ENCODE data around the gene DENND6B. TPM values are rescaled to one million over a fixed set of nuclear protein-coding genes. Genes with fewer than 3 reads are reported as not detected.

DENND6B gene
- total and polyA plus RNA-seq, 3 experiments from 2014 or later, result 0.67 to 4.3 (median 3.9) TPM

- Mint-ChIP-seq H3K27ac (no peak overlapping the region), H3K9me3 (no peaks in the 10 kb centered on the region), H3K36me3 (no peaks in the 10 kb centered on the region), H3K27me3 (peaks cover 0 to 2% of the 10 kb centered on the region in 2 donors), H3K4me1 (peaks cover 12 to 25% (median 13%) of the 10 kb centered on the region in 3 donors), H3K4me3 (no peak overlapping the region)
- no peak overlapping the region for H3K4me3 ChIP-seq (ENCODE audit: low read length)
- H3K36me3 ChIP-seq (ENCODE audit: insufficient read depth, low read length), result no peaks in the 10 kb centered on the region
- peaks cover 17% of the 10 kb centered on the region for H3K4me1 ChIP-seq (ENCODE audit: insufficient read depth, low read length)
- ChIA-PET POLR2A (interaction anchor here (0.6 kb wide), 1 partner anchor 478 kb away, joined by 4 read pairs; no protein-coding TSS in a partner anchor), CTCF (no interaction called here)
- no peaks in the 10 kb centered on the region for H3K27me3 ChIP-seq (ENCODE audit: insufficient read depth, low read length, poor library complexity, severe bottlenecking)
- no peaks in the 10 kb centered on the region for H3K9me3 ChIP-seq (ENCODE audit: low read length)
- no peak overlapping the region for H3K27ac ChIP-seq (ENCODE audit: low read depth, low read length)
- DNase-seq, result no peak
Measured at GRCh38 chr22:50313021-50313420, 13.8 kb downstream of the DENND6B start.

DNA sequence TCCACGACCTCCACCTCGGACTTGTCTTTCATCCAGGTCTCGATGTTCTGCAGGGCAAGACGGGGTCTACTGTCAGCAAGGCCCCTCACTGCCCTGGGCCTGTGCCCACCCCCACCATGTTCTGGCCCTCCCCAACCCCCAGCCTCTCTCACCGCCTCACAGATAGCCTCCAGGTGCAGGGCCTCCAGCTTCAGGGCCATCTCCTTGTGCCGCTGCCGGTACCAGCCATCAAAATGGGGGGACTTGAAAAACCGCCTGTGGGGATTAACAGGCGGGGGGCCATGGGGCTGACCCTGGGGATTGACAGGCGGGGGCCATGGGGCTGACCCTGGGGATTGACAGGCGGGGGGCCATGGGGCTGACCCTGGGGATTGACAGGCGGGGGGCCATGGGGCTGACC, 14.4 kb downstream of the DENND6B start:
- H3K27me3 ChIP-seq (ENCODE audit: insufficient read depth, low read length, poor library complexity, severe bottlenecking), result no peaks in the 10 kb centered on the region
- Mint-ChIP-seq H3K9me3 (no peaks in the 10 kb centered on the region), H3K4me1 (peaks cover 12 to 25% (median 13%) of the 10 kb centered on the region in 3 donors), H3K4me3 (peak overlapping the region in 1 of 7 donors; percentile 36), H3K27ac (no peak overlapping the region), H3K36me3 (no peaks in the 10 kb centered on the region), H3K27me3 (peaks cover 0 to 2% of the 10 kb centered on the region in 2 donors)
- H3K36me3 ChIP-seq (ENCODE audit: insufficient read depth, low read length), result no peaks in the 10 kb centered on the region
- no peaks in the 10 kb centered on the region for H3K9me3 ChIP-seq (ENCODE audit: low read length)
- no peak for DNase-seq
- no peak overlapping the region for H3K27ac ChIP-seq (ENCODE audit: low read depth, low read length)
- H3K4me3 ChIP-seq (ENCODE audit: low read length), result no peak overlapping the region
- peaks cover 17% of the 10 kb centered on the region for H3K4me1 ChIP-seq (ENCODE audit: insufficient read depth, low read length)
- POLR2A ChIA-PET, result no interaction called here
- CTCF ChIA-PET, result no interaction called here

DNA sequence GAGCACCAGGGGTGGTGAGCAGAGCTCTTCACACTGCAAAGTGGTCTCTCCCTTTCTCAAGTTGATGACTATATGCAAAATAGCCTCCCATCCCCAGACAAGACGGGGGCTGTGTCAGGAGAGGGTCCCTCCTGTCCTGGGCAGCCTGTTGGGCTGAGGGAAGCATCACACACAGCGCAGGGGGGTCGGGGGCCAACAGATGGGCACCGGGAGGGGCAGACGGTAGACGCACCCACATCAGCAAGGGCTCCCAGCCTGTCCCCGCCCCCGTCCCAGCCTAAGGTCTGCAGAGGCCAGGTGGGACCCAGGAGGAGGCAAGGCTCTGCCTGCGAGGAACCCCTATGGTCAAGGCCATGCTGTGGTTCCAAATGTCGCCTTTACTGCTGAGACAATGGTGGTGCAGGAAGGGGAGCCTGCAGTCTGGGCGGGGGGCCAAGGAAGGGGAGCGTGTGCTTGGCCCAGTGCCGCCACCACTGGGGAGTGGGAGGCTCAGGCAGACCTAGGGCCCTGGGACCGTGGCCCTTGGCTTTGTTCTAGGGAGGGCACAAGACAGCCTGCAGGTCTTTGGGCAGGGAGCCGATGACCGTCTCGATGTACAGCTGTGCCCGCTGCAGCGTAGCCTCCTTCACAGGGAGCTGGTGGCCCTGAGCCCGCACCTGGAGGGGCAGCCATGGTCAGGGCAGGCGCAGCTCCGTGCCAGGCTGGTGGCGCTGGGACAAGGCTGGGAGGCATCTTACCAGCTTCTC, 15.0 kb downstream of the DENND6B start:
- DNase-seq, result no peak
- Mint-ChIP-seq H3K4me3 (no peak overlapping the region), H3K27ac (no peak overlapping the region), H3K4me1 (peaks cover 12 to 25% (median 13%) of the 10 kb centered on the region in 3 donors), H3K9me3 (no peaks in the 10 kb centered on the region), H3K36me3 (no peaks in the 10 kb centered on the region), H3K27me3 (peaks cover 0 to 2% of the 10 kb centered on the region in 2 donors)
- Histone ChIP-seq H3K4me3 (ENCODE audit: low read length) (no peak overlapping the region), H3K27ac (ENCODE audit: low read depth, low read length) (no peak overlapping the region), H3K27me3 (ENCODE audit: insufficient read depth, low read length, poor library complexity, severe bottlenecking) (no peaks in the 10 kb centered on the region), H3K36me3 (ENCODE audit: insufficient read depth, low read length) (no peaks in the 10 kb centered on the region), H3K9me3 (ENCODE audit: low read length) (no peaks in the 10 kb centered on the region), H3K4me1 (ENCODE audit: insufficient read depth, low read length) (peaks cover 17% of the 10 kb centered on the region)
- ChIA-PET POLR2A (no interaction called here), CTCF (no interaction called here)

DNA sequence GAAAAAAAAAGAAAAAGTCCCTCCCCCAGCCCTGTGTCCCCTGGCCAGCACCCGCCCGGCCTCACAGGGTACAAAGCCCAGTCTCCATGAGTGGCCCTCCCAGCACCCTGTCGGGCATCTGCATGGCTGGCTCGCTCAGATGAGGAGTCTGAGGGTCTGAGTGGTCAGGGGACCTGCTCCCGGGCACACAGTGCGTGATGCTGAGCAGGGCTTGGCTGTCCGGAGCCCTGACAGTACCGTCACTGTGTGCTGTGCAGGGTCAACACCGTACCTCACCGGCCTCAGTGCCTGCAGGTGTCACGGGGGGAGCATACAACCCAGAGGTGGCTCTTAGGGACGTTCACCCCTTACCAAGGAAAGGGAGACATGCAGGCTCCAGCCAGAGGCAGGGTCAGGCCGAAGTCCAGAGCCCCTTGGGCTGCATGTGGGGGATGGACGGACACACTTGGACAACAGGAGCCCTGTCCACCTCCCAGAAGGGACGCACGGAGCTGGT, 15.8 kb downstream of the DENND6B start:
- DNase-seq, result no peak
- H3K27ac Mint-ChIP-seq, result no peak overlapping the region
- no peaks in the 10 kb centered on the region for H3K36me3 Mint-ChIP-seq
- Histone ChIP-seq H3K27me3 (ENCODE audit: insufficient read depth, low read length, poor library complexity, severe bottlenecking) (peaks cover 2% of the 10 kb centered on the region), H3K27ac (ENCODE audit: low read depth, low read length) (no peak overlapping the region), H3K36me3 (ENCODE audit: insufficient read depth, low read length) (no peaks in the 10 kb centered on the region), H3K4me1 (ENCODE audit: insufficient read depth, low read length) (peaks cover 17% of the 10 kb centered on the region), H3K4me3 (ENCODE audit: low read length) (no peak overlapping the region), H3K9me3 (ENCODE audit: low read length) (no peaks in the 10 kb centered on the region)
- peaks cover 12 to 29% (median 13%) of the 10 kb centered on the region in 3 donors for H3K4me1 Mint-ChIP-seq
- ChIA-PET POLR2A (no interaction called here), CTCF (no interaction called here)
- no peaks in the 10 kb centered on the region for H3K9me3 Mint-ChIP-seq
- H3K4me3 Mint-ChIP-seq, result no peak overlapping the region
- peaks cover 4% of the 10 kb centered on the region in 2 donors for H3K27me3 Mint-ChIP-seq

DNA sequence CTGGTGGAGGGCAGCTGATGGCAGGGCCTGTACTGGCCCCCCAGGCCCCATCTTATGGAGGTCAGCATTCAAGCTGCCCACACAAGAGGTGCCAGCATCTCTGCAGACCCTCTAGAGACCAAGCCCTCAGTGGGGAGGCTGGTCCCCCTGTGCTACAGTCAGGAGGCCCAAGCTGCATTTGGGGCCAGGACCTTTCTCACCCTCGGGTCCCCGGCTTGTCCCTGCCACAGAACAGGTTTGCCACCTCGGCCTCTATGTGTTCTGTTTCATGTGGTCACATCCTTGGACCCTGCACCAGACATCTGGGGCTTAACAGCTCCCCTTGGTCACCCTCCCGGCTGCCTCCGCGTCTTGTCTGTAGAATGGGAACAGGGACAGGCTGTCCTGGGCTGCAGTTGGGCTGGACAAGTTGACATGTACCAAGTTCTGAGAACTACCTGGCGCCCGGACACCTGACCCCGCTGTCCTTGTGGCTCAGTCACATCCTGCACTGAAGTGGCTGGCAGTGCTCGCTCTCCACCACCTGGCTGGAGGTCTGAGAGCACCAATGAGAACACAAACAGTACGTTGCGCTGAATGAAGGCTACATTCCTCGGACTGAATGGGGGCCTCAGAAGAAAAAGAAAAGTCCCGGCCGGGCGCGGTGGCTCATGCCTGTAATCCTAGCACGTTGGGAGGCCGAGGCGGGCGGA, 16.6 kb downstream of the DENND6B start:
- peak overlapping the region in 1 of 7 donors; percentile 27 for H3K4me3 Mint-ChIP-seq
- H3K27ac Mint-ChIP-seq, result no peak overlapping the region
- H3K27ac ChIP-seq (ENCODE audit: low read depth, low read length), result no peak overlapping the region
- ChIA-PET CTCF (no interaction called here), POLR2A (no interaction called here)
- peaks cover 4% of the 10 kb centered on the region for H3K27me3 ChIP-seq (ENCODE audit: insufficient read depth, low read length, poor library complexity, severe bottlenecking)
- H3K4me1 ChIP-seq (ENCODE audit: insufficient read depth, low read length), result peaks cover 15% of the 10 kb centered on the region
- no peak for DNase-seq
- no peaks in the 10 kb centered on the region for H3K9me3 Mint-ChIP-seq
- H3K4me1 Mint-ChIP-seq, result peaks cover 8 to 27% (median 10%) of the 10 kb centered on the region in 3 donors
- peaks cover 7% of the 10 kb centered on the region in 2 donors for H3K27me3 Mint-ChIP-seq
- no peaks in the 10 kb centered on the region for H3K36me3 ChIP-seq (ENCODE audit: insufficient read depth, low read length)
- H3K36me3 Mint-ChIP-seq, result no peaks in the 10 kb centered on the region
- no peak overlapping the region for H3K4me3 ChIP-seq (ENCODE audit: low read length)
- H3K9me3 ChIP-seq (ENCODE audit: low read length), result no peaks in the 10 kb centered on the region

DNA sequence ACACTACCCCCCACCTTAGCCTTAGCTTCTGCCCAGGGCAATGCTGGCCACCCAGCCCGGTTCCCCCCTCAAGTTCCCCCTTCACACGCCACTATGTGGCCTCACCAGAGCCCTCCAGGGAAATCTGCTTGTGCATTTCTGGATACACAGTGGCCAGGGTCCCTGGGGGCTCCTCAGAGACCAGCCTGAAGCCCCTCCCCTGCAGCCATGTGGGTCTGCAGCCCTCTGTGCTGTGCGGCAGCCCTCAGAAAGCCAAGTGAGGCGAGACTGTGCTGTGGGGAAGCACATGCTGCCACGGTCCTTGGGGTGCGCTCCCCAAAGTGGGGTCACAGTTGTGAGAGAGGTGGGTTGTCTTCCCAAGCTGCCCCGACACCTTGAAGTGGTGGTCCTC, 17.2 kb downstream of the DENND6B start:
- Mint-ChIP-seq H3K4me1 (peaks cover 6 to 21% (median 8%) of the 10 kb centered on the region in 3 donors), H3K27me3 (peaks cover 7% of the 10 kb centered on the region in 2 donors), H3K36me3 (no peaks in the 10 kb centered on the region), H3K4me3 (no peak overlapping the region), H3K9me3 (no peaks in the 10 kb centered on the region), H3K27ac (peak overlapping the region in 1 of 8 donors; percentile 12)
- no peak overlapping the region for H3K4me3 ChIP-seq (ENCODE audit: low read length)
- POLR2A ChIA-PET, result no interaction called here
- CTCF ChIA-PET, result no interaction called here
- peaks cover 9% of the 10 kb centered on the region for H3K4me1 ChIP-seq (ENCODE audit: insufficient read depth, low read length)
- no peak overlapping the region for H3K27ac ChIP-seq (ENCODE audit: low read depth, low read length)
- H3K9me3 ChIP-seq (ENCODE audit: low read length), result no peaks in the 10 kb centered on the region
- DNase-seq, result no peak
- no peaks in the 10 kb centered on the region for H3K36me3 ChIP-seq (ENCODE audit: insufficient read depth, low read length)
- H3K27me3 ChIP-seq (ENCODE audit: insufficient read depth, low read length, poor library complexity, severe bottlenecking), result peaks cover 4% of the 10 kb centered on the region

- H3K27ac Mint-ChIP-seq, result peak overlapping the region in 1 of 8 donors; percentile 12
- H3K9me3 Mint-ChIP-seq, result no peaks in the 10 kb centered on the region
- H3K36me3 Mint-ChIP-seq, result no peaks in the 10 kb centered on the region
- no peak overlapping the region for H3K4me3 ChIP-seq (ENCODE audit: low read length)
- POLR2A ChIA-PET, result no interaction called here
- CTCF ChIA-PET, result interaction anchor here (0.9 kb wide), 1 partner anchor 33 kb away, joined by 3 read pairs; no protein-coding TSS in a partner anchor
- H3K27me3 ChIP-seq (ENCODE audit: insufficient read depth, low read length, poor library complexity, severe bottlenecking), result peaks cover 4% of the 10 kb centered on the region
- H3K27me3 Mint-ChIP-seq, result peaks cover 9 to 11% of the 10 kb centered on the region in 2 donors
- no peak for DNase-seq
- H3K36me3 ChIP-seq (ENCODE audit: insufficient read depth, low read length), result no peaks in the 10 kb centered on the region
- H3K9me3 ChIP-seq (ENCODE audit: low read length), result no peaks in the 10 kb centered on the region
- no peak overlapping the region for H3K27ac ChIP-seq (ENCODE audit: low read depth, low read length)
- peaks cover 6% of the 10 kb centered on the region for H3K4me1 ChIP-seq (ENCODE audit: insufficient read depth, low read length)
- peaks cover under 1 to 16% (median 4%) of the 10 kb centered on the region in 3 donors for H3K4me1 Mint-ChIP-seq
- H3K4me3 Mint-ChIP-seq, result peak overlapping the region in 5 of 7 donors; percentile 36 to 73 (median 63)
Measured at GRCh38 chr22:50308986-50309600, 17.7 kb downstream of the DENND6B start.

- peaks cover 11 to 12% of the 10 kb centered on the region in 2 donors for H3K27me3 Mint-ChIP-seq
- peaks cover 0 to 10% (median 2%) of the 10 kb centered on the region in 3 donors for H3K4me1 Mint-ChIP-seq
- POLR2A ChIA-PET, result no interaction called here
- Histone ChIP-seq H3K27ac (ENCODE audit: low read depth, low read length) (no peak overlapping the region), H3K9me3 (ENCODE audit: low read length) (no peaks in the 10 kb centered on the region), H3K4me3 (ENCODE audit: low read length) (no peak overlapping the region), H3K4me1 (ENCODE audit: insufficient read depth, low read length) (peaks cover under 1% of the 10 kb centered on the region), H3K27me3 (ENCODE audit: insufficient read depth, low read length, poor library complexity, severe bottlenecking) (peaks cover 6% of the 10 kb centered on the region), H3K36me3 (ENCODE audit: insufficient read depth, low read length) (no peaks in the 10 kb centered on the region)
- H3K9me3 Mint-ChIP-seq, result no peaks in the 10 kb centered on the region
- H3K4me3 Mint-ChIP-seq, result peak overlapping the region in 4 of 7 donors; percentile 59 to 73 (median 64)
- H3K27ac Mint-ChIP-seq, result no peak overlapping the region
- no peak for DNase-seq
- CTCF ChIA-PET, result interaction anchor here (0.9 kb wide), 1 partner anchor 34 kb away, joined by 3 read pairs; no protein-coding TSS in a partner anchor
- H3K36me3 Mint-ChIP-seq, result no peaks in the 10 kb centered on the region
Measured at GRCh38 chr22:50308597-50308935, 18.2 kb downstream of the DENND6B start.
